ENCODE data around the gene SARS1.

SARS1 gene

GRCh38 chr1:109187127-109187526 lies 26.6 kb upstream of the SARS1 start:
- H3K36me3 ChIP-seq (ENCODE audit: insufficient read depth, low read length): no peaks in the 10 kb centered on the region
- no peaks in the 10 kb centered on the region for H3K9me3 ChIP-seq (ENCODE audit: insufficient read depth, low read length, severe bottlenecking)
- no peak overlapping the region for H3K4me3 ChIP-seq (ENCODE audit: low read depth in 1 of 2, low read length in 2 of 2)
- no peak overlapping the region for H3K4me2 ChIP-seq (ENCODE audit: insufficient read depth, low read length)
- no peaks in the 10 kb centered on the region for H3K79me2 ChIP-seq (ENCODE audit: insufficient read depth, low read length)
- ATAC-seq (ENCODE audit: insufficient read depth, low read depth) (no peak), DNase-seq (no peak)
- no peaks in the 10 kb centered on the region for H3K4me1 ChIP-seq (ENCODE audit: insufficient read depth, low read length)
- peaks cover 37% of the 10 kb centered on the region for H3K27me3 ChIP-seq (ENCODE audit: insufficient read depth, low read length, poor library complexity)
- H3K9ac ChIP-seq (ENCODE audit: low read depth, low read length): no peak overlapping the region
- H2AFZ ChIP-seq (ENCODE audit: low read depth, low read length): no peak overlapping the region
- H4K20me1 ChIP-seq (ENCODE audit: insufficient read depth, low read length): no peaks in the 10 kb centered on the region; the same call in 1 of the 2 replicates
- no peak for TF ChIP-seq EZH2 (IDR thresholded peaks at IDR 0.05; ENCODE audit: borderline replicate concordance, low read depth, low read length, severe bottlenecking)
- no peak for TF ChIP-seq CTCF (IDR thresholded peaks at IDR 0.05; ENCODE audit: borderline replicate concordance, extremely low read depth, low read length, poor library complexity, severe bottlenecking)
- H3K27ac ChIP-seq (ENCODE audit: low read length): no peak overlapping the region

GRCh38 chr1:109188200-109188599 lies 25.5 kb upstream of the SARS1 start:
- Histone ChIP-seq H3K9me3 (ENCODE audit: insufficient read depth, low read length, severe bottlenecking) (no peaks in the 10 kb centered on the region), H3K4me3 (ENCODE audit: low read depth in 1 of 2, low read length in 2 of 2) (no peak overlapping the region), H3K4me1 (ENCODE audit: insufficient read depth, low read length) (no peaks in the 10 kb centered on the region), H3K9ac (ENCODE audit: low read depth, low read length) (no peak overlapping the region), H2AFZ (ENCODE audit: low read depth, low read length) (no peak overlapping the region), H3K79me2 (ENCODE audit: insufficient read depth, low read length) (no peaks in the 10 kb centered on the region), H4K20me1 (ENCODE audit: insufficient read depth, low read length) (no peaks in the 10 kb centered on the region; the same call in 1 of the 2 replicates), H3K27me3 (ENCODE audit: insufficient read depth, low read length, poor library complexity) (peaks cover 37% of the 10 kb centered on the region), H3K36me3 (ENCODE audit: insufficient read depth, low read length) (no peaks in the 10 kb centered on the region), H3K4me2 (ENCODE audit: insufficient read depth, low read length) (no peak overlapping the region), H3K27ac (ENCODE audit: low read length) (no peak overlapping the region)
- DNase-seq: no peak
- ATAC-seq (ENCODE audit: insufficient read depth, low read depth): no peak
- no peak for TF ChIP-seq EZH2 (IDR thresholded peaks at IDR 0.05; ENCODE audit: borderline replicate concordance, low read depth, low read length, severe bottlenecking)
- no peak for TF ChIP-seq CTCF (IDR thresholded peaks at IDR 0.05; ENCODE audit: borderline replicate concordance, extremely low read depth, low read length, poor library complexity, severe bottlenecking)

GRCh38 chr1:109188781-109189180 lies 24.9 kb upstream of the SARS1 start:
- Histone ChIP-seq H3K9me3 (ENCODE audit: insufficient read depth, low read length, severe bottlenecking) (no peaks in the 10 kb centered on the region), H3K27me3 (ENCODE audit: insufficient read depth, low read length, poor library complexity) (peaks cover 37% of the 10 kb centered on the region), H3K9ac (ENCODE audit: low read depth, low read length) (no peak overlapping the region), H3K4me3 (ENCODE audit: low read depth in 1 of 2, low read length in 2 of 2) (no peak overlapping the region), H3K4me1 (ENCODE audit: insufficient read depth, low read length) (no peaks in the 10 kb centered on the region), H3K79me2 (ENCODE audit: insufficient read depth, low read length) (no peaks in the 10 kb centered on the region), H3K36me3 (ENCODE audit: insufficient read depth, low read length) (no peaks in the 10 kb centered on the region), H3K4me2 (ENCODE audit: insufficient read depth, low read length) (no peak overlapping the region), H2AFZ (ENCODE audit: low read depth, low read length) (no peak overlapping the region), H3K27ac (ENCODE audit: low read length) (no peak overlapping the region), H4K20me1 (ENCODE audit: insufficient read depth, low read length) (no peaks in the 10 kb centered on the region; the same call in 1 of the 2 replicates)
- ATAC-seq (ENCODE audit: insufficient read depth, low read depth): no peak
- no peak for TF ChIP-seq EZH2 (IDR thresholded peaks at IDR 0.05; ENCODE audit: borderline replicate concordance, low read depth, low read length, severe bottlenecking)
- TF ChIP-seq CTCF (IDR thresholded peaks at IDR 0.05; ENCODE audit: borderline replicate concordance, extremely low read depth, low read length, poor library complexity, severe bottlenecking): no peak
- no peak for DNase-seq

GRCh38 chr1:109190189-109190588 lies 23.5 kb upstream of the SARS1 start:
- Histone ChIP-seq H3K4me1 (ENCODE audit: insufficient read depth, low read length) (no peaks in the 10 kb centered on the region), H3K9me3 (ENCODE audit: insufficient read depth, low read length, severe bottlenecking) (no peaks in the 10 kb centered on the region), H4K20me1 (ENCODE audit: insufficient read depth, low read length) (no peaks in the 10 kb centered on the region; the same call in 1 of the 2 replicates), H3K4me2 (ENCODE audit: insufficient read depth, low read length) (no peak overlapping the region), H3K79me2 (ENCODE audit: insufficient read depth, low read length) (no peaks in the 10 kb centered on the region), H3K27ac (ENCODE audit: low read length) (no peak overlapping the region), H3K4me3 (ENCODE audit: low read depth in 1 of 2, low read length in 2 of 2) (no peak overlapping the region), H3K36me3 (ENCODE audit: insufficient read depth, low read length) (no peaks in the 10 kb centered on the region), H3K27me3 (ENCODE audit: insufficient read depth, low read length, poor library complexity) (peaks cover 37% of the 10 kb centered on the region), H2AFZ (ENCODE audit: low read depth, low read length) (no peak overlapping the region), H3K9ac (ENCODE audit: low read depth, low read length) (no peak overlapping the region)
- ATAC-seq (ENCODE audit: insufficient read depth, low read depth) (no peak), DNase-seq (no peak)
- TF ChIP-seq CTCF (IDR thresholded peaks at IDR 0.05; ENCODE audit: borderline replicate concordance, extremely low read depth, low read length, poor library complexity, severe bottlenecking) (no peak), EZH2 (IDR thresholded peaks at IDR 0.05; ENCODE audit: borderline replicate concordance, low read depth, low read length, severe bottlenecking) (no peak)

Measured in DND-41 (cell line).